HG03354 (cell line): ENCODE results near the gene BMPER.

Source experiments
- ATAC-seq: cut with Tn5 transposase; IDR thresholded peaks from one replicate; pipeline ENCODE4 v1.9.1; 2021; ENCODE audit warnings: mild to moderate bottlenecking; ENCODE audit not compliant: unreplicated experiment, poor library complexity, severe bottlenecking

Gene BMPER

GRCh38 chr7:33919449-33919848 lies 14.1 kb downstream of the BMPER start:
- ATAC-seq: no peak

GRCh38 chr7:33921216-33921938 lies 16.0 kb downstream of the BMPER start:
- no peak for ATAC-seq

DNA sequence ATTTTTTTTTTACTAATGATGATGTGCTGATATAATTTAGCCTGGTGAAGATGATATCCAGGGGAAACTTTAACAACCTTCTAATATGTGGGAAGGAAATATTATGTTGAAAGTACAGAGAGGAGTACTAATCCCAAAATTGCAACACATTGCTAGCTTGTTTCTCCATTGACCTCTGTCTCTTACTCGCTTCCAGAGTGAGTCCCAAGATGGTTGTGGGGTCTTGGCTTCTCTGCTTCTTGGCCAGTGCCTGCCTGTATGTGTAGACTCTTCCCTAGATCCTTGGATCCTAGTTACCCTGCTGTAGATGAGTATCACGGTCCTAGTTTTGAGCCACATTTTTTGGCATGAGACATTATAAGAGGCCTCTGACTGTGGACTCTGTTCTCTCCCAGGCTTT lies 17.5 kb downstream of the BMPER start:
- no peak for ATAC-seq

- ATAC-seq: no peak
Observed at GRCh38 chr7:33923440-33924229, 18.3 kb downstream of the BMPER start.

DNA sequence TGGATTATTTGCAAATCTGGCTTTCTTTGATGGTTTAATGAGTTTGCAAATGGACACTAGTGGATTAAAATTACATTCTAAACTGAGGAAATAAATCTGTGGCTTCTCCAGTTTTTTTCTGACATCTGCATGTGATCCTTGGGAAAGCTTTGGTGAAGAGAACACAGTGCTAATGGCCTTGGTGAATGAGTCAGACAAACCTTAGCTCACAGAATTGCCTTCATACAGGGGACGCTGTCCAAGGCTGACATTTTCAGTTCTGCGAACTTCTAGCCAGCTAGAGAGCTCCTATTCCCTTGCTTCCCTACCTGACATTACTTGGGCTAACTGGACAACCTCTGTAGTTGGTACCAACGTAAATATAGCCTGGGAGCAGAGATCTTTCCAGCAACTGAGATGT lies 21.2 kb downstream of the BMPER start:
- no peak for ATAC-seq

GRCh38 chr7:33928986-33929385 lies 23.6 kb downstream of the BMPER start:
- no peak for ATAC-seq

- no peak for ATAC-seq
Observed at GRCh38 chr7:33932221-33932620, 26.9 kb downstream of the BMPER start.

- peak; percentile 88 for ATAC-seq
Observed at GRCh38 chr7:33932832-33933468, 27.6 kb downstream of the BMPER start.

DNA sequence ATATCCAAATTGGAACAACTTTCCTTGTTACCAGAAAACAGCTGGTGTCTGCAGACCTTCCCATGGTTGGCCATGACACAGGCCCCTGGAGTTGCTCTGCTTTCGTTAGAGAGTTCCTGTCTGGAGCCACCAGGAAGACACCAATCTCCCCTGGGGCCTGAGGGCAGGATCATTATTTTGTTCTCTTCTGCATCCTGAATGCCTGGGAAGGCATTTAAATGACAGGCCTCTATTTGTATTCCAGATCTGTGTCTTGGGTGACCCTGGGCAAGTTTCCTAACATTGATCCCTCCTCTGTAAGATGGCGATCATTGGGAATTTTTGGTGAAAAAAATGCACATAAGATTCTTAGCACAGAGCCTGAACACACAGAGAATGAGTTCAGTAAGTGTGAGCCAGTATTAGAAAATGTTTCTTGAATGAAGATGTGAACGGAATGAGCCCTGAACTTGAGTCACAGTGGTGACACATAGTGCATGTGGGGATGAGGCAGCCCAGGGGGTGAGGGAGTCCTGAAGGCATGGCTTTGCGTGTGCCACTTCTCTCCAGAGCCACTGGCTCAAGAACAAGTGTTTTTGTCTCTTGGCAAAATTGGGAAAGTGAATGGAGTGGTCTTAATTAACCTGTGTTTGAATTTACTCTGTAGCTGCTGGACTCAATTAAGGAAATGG lies 28.4 kb downstream of the BMPER start:
- ATAC-seq: no peak

- no peak for ATAC-seq
Observed at GRCh38 chr7:33934391-33934790, 29.1 kb downstream of the BMPER start.

DNA sequence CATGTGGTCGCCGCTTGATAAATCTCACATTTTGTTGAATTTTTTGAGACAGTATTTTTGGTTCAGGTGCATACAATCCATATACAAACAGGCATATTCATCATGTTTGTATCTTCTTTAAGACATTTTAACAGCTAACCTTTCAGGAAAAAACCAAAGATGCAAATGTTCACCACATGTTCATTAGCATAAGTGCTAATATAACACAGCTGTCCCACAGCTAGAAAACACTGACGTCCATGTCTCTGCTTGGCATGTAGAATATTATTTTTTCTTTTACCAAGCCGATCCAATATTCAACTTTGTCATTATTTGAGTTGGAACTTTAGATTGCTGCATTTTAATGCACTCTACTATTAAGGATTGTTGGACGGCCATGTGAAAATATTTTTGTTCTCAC lies 31.2 kb downstream of the BMPER start:
- ATAC-seq: no peak

DNA sequence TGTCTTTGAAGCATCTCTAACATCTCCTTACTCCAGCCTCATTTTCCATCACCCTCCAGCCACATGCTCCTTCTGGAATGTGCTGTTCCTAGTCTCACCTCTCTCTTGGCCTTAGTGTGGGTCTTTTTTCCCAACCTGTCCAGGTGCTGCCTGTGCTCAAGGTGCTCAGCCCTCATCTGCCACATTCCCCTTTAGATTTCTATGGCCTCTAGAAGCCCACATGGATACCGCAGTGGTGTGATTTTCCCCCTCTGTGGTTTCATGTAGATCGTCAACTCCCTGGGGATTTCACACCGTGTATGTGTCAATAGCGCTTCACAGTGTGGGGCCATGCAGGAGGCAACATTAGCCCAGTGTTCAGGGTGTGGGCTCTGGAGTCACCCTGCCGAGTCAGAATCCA lies 32.5 kb downstream of the BMPER start:
- no peak for ATAC-seq

GRCh38 chr7:33939121-33939520 lies 33.8 kb downstream of the BMPER start:
- no peak for ATAC-seq

DNA sequence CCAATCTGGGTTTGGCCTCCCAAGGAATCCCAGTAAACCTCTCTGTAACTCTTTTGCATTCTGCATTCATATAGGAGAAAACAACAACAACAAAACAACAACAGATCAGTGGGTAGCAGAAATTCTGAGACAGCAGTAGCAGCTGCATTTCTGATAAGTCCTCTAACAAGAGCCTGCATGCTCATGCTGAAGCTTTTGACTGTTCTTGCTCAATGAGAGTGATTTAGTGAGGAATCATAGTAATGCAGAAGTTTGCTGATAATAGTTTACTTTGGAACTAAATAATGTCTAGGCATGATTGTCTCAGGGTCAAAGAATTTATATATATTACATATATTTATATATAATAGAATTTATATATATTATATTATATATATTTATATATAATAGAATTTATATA lies 35.2 kb downstream of the BMPER start:
- no peak for ATAC-seq

- no peak for ATAC-seq
Observed at GRCh38 chr7:33941418-33941817, 36.1 kb downstream of the BMPER start.

DNA sequence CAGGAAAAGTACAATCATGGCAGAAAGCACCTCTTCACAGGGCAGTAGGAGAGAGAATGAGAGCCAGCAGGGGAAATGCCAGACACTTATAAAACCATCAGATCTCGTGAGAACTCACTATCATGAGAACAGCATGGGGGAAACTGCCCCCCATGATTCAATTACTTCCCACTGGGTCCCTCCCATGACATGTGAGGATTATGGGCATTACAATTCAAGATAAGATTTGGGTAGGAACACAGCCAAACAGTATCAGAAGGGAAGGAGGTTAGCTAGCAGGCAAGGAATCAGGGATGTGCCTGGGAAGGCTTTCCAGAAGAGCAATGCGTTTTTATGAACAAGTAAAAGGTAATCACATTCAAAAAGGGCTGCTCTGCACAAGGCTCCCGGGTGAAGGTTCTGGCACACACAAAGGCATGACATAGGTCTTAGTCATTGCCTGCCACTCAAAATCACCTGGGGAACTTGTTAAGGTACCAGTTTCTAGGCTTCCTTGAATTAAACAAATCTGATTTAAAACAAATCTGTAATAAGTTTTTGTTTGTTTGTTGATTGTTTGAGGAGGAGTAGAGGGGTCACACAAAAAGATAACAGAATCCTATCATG lies 40.9 kb downstream of the BMPER start:
- ATAC-seq: no peak

- ATAC-seq: peak; percentile 50
Observed at GRCh38 chr7:33950047-33950714, 44.8 kb downstream of the BMPER start.

GRCh38 chr7:33952824-33953223 lies 47.5 kb downstream of the BMPER start:
- no peak for ATAC-seq

DNA sequence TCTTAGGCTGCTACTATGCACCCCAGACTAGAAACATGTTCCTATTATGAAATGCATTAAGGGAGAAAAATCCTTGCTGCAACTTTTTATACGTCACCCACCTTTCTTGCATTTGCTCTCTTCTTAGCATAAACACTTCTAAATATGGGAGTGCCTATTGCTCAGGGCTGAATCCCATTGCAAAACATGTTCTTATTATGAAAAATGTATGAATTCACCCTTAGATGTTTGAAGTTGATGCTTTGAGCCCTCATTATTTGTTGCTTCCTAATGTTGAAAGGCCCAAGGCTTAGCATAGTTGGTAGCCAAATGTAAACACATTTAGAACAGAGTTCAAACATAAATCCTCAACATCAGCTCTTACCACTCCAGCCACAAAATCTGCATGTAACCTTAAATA lies 52.8 kb downstream of the BMPER start:
- no peak for ATAC-seq
